ENCODE results near the gene TRAPPC2L.

- TF ChIP-seq POLR2AphosphoS5 (IDR thresholded peaks at IDR 0.05; ENCODE audit: low read depth) (no peak), CTCF (conservative IDR thresholded peaks at IDR 0.05; ENCODE audit: low read depth in 2 of 2) (no peak), EZH2phosphoT487 (IDR thresholded peaks at IDR 0.05; ENCODE audit: unreplicated experiment) (no peak), ZNF331 (CRISPR knock-in tag; IDR thresholded peaks at IDR 0.05; ENCODE audit: low read depth) (no peak), EZH2 (IDR thresholded peaks at IDR 0.05; ENCODE audit: low read depth, unreplicated experiment) (no peak), REST (IDR thresholded peaks at IDR 0.05; ENCODE audit: unreplicated experiment) (no peak), ZNF462 (CRISPR knock-in tag; IDR thresholded peaks at IDR 0.05) (no peak), NANOG (IDR thresholded peaks at IDR 0.05; ENCODE audit: borderline replicate concordance) (no peak), CREB1 (CRISPR knock-in tag; IDR thresholded peaks at IDR 0.05; ENCODE audit: low read depth) (no peak)
Measured at GRCh38 chr16:88814144-88814502, 42.8 kb upstream of the TRAPPC2L start.
